ENCODE data around the gene AJM1. TPM values are rescaled to one million over a fixed set of nuclear protein-coding genes. Genes with fewer than 3 reads are reported as not detected.
"Not testable (repeated sequence)": the region's sequence is repeated elsewhere in the genome, so short reads cannot be mapped to it uniquely, and the experiment has no call there.

Gene AJM1
- total RNA-seq, 1 experiment from 2014 or later: 7.2 TPM

DNA sequence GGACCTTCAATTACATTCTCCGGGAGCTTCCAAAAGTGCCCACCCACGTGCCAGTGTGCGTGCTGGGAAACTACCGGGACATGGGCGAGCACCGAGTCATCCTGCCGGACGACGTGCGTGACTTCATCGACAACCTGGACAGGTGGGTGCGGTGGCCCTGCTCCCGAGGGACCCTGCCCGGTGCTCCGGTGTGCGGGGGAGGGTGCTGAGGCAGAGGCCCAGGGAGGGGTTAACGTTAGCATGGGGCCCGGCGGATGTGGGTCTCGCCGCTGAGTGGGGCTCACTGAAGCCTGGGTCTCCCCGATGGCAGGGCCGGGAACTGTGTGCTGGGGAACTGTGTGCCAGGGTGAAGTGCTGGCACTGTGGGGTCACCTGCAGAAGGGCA is 10.6 kb upstream of the AJM1 start:
- no peaks in the 10 kb centered on the region; the same call in 1 of the 2 replicates for H3K36me3 ChIP-seq (ENCODE audit: control insufficient read depth, insufficient read depth, low read length)
- in situ Hi-C loops (cut with HindIII; ENCODE audit: low pct_unique_long_range_greater_than_20kb, low sequenced_read_pairs) (no loop called here), intact Hi-C loops (cut with micrococcal nuclease; ENCODE audit: unreplicated experiment) (no loop called here)
- no TSS peak for BruUV-seq (replicated peaks)
- H3K4me1 ChIP-seq (ENCODE audit: control insufficient read depth, insufficient read depth, low read length): no peaks in the 10 kb centered on the region
- ChIA-PET CTCF (no interaction called here), POLR2A (no interaction called here)
- no peaks in the 10 kb centered on the region for H3K9me3 ChIP-seq (ENCODE audit: control insufficient read depth, insufficient read depth, low read depth, low read length)
- TF ChIP-seq, protein P1, sequence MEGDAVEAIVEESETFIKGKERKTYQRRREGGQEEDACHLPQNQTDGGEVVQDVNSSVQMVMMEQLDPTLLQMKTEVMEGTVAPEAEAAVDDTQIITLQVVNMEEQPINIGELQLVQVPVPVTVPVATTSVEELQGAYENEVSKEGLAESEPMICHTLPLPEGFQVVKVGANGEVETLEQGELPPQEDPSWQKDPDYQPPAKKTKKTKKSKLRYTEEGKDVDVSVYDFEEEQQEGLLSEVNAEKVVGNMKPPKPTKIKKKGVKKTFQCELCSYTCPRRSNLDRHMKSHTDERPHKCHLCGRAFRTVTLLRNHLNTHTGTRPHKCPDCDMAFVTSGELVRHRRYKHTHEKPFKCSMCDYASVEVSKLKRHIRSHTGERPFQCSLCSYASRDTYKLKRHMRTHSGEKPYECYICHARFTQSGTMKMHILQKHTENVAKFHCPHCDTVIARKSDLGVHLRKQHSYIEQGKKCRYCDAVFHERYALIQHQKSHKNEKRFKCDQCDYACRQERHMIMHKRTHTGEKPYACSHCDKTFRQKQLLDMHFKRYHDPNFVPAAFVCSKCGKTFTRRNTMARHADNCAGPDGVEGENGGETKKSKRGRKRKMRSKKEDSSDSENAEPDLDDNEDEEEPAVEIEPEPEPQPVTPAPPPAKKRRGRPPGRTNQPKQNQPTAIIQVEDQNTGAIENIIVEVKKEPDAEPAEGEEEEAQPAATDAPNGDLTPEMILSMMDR (IDR thresholded peaks at IDR 0.05): no peak
- TF ChIP-seq POLR2AphosphoS5 (IDR thresholded peaks at IDR 0.05; ENCODE audit: low read depth, low read length) (no peak), TCF7L2 (IDR thresholded peaks at IDR 0.05; ENCODE audit: low read depth, low read length) (no peak), SIN3A (IDR thresholded peaks at IDR 0.05; ENCODE audit: borderline replicate concordance, insufficient read depth, low read depth, low read length) (no peak)
- TF ChIP-seq, protein P2, sequence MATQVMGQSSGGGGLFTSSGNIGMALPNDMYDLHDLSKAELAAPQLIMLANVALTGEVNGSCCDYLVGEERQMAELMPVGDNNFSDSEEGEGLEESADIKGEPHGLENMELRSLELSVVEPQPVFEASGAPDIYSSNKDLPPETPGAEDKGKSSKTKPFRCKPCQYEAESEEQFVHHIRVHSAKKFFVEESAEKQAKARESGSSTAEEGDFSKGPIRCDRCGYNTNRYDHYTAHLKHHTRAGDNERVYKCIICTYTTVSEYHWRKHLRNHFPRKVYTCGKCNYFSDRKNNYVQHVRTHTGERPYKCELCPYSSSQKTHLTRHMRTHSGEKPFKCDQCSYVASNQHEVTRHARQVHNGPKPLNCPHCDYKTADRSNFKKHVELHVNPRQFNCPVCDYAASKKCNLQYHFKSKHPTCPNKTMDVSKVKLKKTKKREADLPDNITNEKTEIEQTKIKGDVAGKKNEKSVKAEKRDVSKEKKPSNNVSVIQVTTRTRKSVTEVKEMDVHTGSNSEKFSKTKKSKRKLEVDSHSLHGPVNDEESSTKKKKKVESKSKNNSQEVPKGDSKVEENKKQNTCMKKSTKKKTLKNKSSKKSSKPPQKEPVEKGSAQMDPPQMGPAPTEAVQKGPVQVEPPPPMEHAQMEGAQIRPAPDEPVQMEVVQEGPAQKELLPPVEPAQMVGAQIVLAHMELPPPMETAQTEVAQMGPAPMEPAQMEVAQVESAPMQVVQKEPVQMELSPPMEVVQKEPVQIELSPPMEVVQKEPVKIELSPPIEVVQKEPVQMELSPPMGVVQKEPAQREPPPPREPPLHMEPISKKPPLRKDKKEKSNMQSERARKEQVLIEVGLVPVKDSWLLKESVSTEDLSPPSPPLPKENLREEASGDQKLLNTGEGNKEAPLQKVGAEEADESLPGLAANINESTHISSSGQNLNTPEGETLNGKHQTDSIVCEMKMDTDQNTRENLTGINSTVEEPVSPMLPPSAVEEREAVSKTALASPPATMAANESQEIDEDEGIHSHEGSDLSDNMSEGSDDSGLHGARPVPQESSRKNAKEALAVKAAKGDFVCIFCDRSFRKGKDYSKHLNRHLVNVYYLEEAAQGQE (IDR thresholded peaks at IDR 0.05; ENCODE audit: insufficient read depth in 1 of 2, low read depth in 2 of 2, low read length in 1 of 2): no peak
- H3K27ac ChIP-seq (ENCODE audit: low read length): no peak overlapping the region
- H3K4me3 ChIP-seq (ENCODE audit: low read depth in 2 of 2, low read length in 2 of 2): no peak overlapping the region
- DNase-seq (ENCODE audit: low read depth, low spot score) (no peak), ATAC-seq (no peak)
- H3K27me3 ChIP-seq (ENCODE audit: control insufficient read depth, insufficient read depth, low read length): no peaks in the 10 kb centered on the region

DNA sequence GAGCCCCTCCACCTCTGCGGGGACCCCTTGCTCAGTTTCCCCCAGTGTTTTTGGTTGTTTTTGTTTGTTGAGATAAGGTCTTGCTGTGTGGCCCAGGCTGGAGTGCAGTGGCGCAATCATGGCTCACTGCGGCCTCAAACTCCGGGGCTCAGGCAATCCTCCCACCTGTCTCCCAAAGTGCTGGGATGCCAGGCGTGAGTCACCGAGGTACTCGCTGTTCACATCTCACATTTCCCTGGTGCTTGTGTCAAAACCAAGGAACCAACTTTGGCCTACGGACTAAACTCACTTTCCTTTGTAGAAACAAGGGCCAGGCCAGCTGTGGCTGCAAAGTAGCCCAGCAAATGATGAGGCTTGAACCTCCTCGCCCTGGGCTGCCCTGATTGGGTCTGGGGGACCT is 9.7 kb upstream of the AJM1 start:
- DNase-seq (ENCODE audit: low read depth, low spot score) (no peak), ATAC-seq (no peak)
- Histone ChIP-seq H3K36me3 (ENCODE audit: control insufficient read depth, insufficient read depth, low read length) (no peaks in the 10 kb centered on the region; the same call in 1 of the 2 replicates), H3K4me1 (ENCODE audit: control insufficient read depth, insufficient read depth, low read length) (no peaks in the 10 kb centered on the region), H3K9me3 (ENCODE audit: control insufficient read depth, insufficient read depth, low read depth, low read length) (no peaks in the 10 kb centered on the region), H3K27ac (ENCODE audit: low read length) (no peak overlapping the region), H3K27me3 (ENCODE audit: control insufficient read depth, insufficient read depth, low read length) (no peaks in the 10 kb centered on the region), H3K4me3 (ENCODE audit: low read depth in 2 of 2, low read length in 2 of 2) (no peak overlapping the region)
- ChIA-PET POLR2A (no interaction called here), CTCF (no interaction called here)
- in situ Hi-C loops (cut with HindIII; ENCODE audit: low pct_unique_long_range_greater_than_20kb, low sequenced_read_pairs) (no loop called here), intact Hi-C loops (cut with micrococcal nuclease; ENCODE audit: unreplicated experiment) (no loop called here)
- no TSS peak for BruUV-seq (replicated peaks)
- no peak for TF ChIP-seq TCF7L2 (IDR thresholded peaks at IDR 0.05; ENCODE audit: low read depth, low read length)
- TF ChIP-seq SIN3A (IDR thresholded peaks at IDR 0.05; ENCODE audit: borderline replicate concordance, insufficient read depth, low read depth, low read length): no peak
- TF ChIP-seq POLR2AphosphoS5 (IDR thresholded peaks at IDR 0.05; ENCODE audit: low read depth, low read length): no peak
- TF ChIP-seq, protein P1 (IDR thresholded peaks at IDR 0.05): no peak
- TF ChIP-seq, protein P2 (IDR thresholded peaks at IDR 0.05; ENCODE audit: insufficient read depth in 1 of 2, low read depth in 2 of 2, low read length in 1 of 2): no peak

DNA sequence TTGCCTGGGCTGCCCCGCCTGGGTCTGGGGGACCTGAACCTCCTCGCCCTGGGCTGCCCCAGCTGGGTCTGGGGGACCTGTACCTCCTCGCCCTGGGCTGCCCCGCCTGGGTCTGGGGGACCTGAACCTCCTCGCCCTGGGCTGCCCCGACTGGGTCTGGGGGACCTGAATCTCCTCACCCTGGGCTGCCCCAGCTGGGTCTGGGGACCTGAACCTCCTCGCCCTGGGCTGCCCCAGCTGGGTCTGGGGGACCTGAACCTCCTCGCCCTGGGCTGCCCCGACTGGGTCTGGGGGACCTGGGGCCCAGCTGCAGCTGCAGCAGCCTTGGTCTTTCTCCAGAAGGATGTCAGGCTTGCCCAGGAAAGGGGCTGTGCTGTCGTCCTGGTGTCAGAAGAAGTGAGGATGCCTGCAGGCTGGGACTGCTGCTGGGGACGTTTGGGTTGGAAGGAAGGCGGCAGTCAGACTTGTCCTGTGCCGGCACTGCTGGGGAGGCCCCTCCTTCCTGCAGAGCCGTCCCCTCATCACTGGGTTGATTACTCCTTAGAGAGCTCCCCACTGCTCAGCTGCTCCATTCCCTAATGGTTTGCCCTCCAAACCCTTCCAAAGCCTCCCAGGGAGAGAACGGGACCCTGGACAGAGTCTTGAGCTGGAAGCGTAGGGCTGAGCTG is 8.8 kb upstream of the AJM1 start:
- H3K27me3 ChIP-seq (ENCODE audit: control insufficient read depth, insufficient read depth, low read length); intact Hi-C loops (cut with micrococcal nuclease; ENCODE audit: unreplicated experiment); BruUV-seq (replicated peaks); DNase-seq (ENCODE audit: low read depth, low spot score); POLR2A ChIA-PET; H3K4me3 ChIP-seq (ENCODE audit: low read depth in 2 of 2, low read length in 2 of 2); ATAC-seq; H3K4me1 ChIP-seq (ENCODE audit: control insufficient read depth, insufficient read depth, low read length); H3K27ac ChIP-seq (ENCODE audit: low read length); H3K9me3 ChIP-seq (ENCODE audit: control insufficient read depth, insufficient read depth, low read depth, low read length); H3K36me3 ChIP-seq (ENCODE audit: control insufficient read depth, insufficient read depth, low read length); in situ Hi-C loops (cut with HindIII; ENCODE audit: low pct_unique_long_range_greater_than_20kb, low sequenced_read_pairs); CTCF ChIA-PET: not testable (repeated sequence)

Measured in Panc1 (cell line).